Mesenchymal stem cell (in vitro differentiated cells and primary cell): ENCODE data around the gene ZFAND6.

Source experiments
- DNase-seq: peaks from one replicate; pipeline ENCODE4 v3.0.0-alpha.2; 2013
- H2AFZ ChIP-seq: one replicate; pipeline ENCODE4 v1.6.1; 2013; ENCODE audit warnings: low read depth, mild to moderate bottlenecking, control low read depth, inconsistent platforms, low read length, moderate library complexity
- H2AK5ac ChIP-seq: 2 replicates; pipeline ENCODE4 v1.6.1; 2013; ENCODE audit warnings: low read length, moderate library complexity, mild to moderate bottlenecking, inconsistent platforms; ENCODE audit not compliant: severe bottlenecking
- H2BK120ac ChIP-seq: one replicate; pipeline ENCODE4 v1.6.1; 2013; ENCODE audit warnings: low read depth, mild to moderate bottlenecking, inconsistent platforms, low read length, moderate library complexity
- H2BK12ac ChIP-seq, 2 experiments: one replicate each; pipeline ENCODE4 v1.6.1; 2013; ENCODE audit warnings: inconsistent platforms in 2 of 2, low read length in 2 of 2, mild to moderate bottlenecking in 2 of 2, moderate library complexity in 2 of 2, control low read depth in 1 of 2
- H2BK15ac ChIP-seq: one replicate; pipeline ENCODE4 v1.6.1; 2013; ENCODE audit warnings: mild to moderate bottlenecking, low read depth, inconsistent platforms; ENCODE audit not compliant: poor library complexity, severe bottlenecking
- H2BK5ac ChIP-seq: 2 replicates; pipeline ENCODE4 v1.6.1; 2013; ENCODE audit warnings: low read depth, mild to moderate bottlenecking, low read length, control low read depth, inconsistent platforms; ENCODE audit not compliant: poor library complexity, severe bottlenecking
- H3K14ac ChIP-seq, 2 experiments: one replicate each; pipeline ENCODE4 v1.6.1; 2013; ENCODE audit warnings: inconsistent platforms in 2 of 2, low read length in 2 of 2, control low read depth in 1 of 2, mild to moderate bottlenecking in 1 of 2, moderate library complexity in 1 of 2
- H3K18ac ChIP-seq, 2 experiments: one replicate each; pipeline ENCODE4 v1.6.1; 2013; ENCODE audit warnings: inconsistent platforms in 2 of 2, low read length in 2 of 2, control low read depth in 1 of 2, low read depth in 1 of 2, mild to moderate bottlenecking in 1 of 2
- H3K23ac ChIP-seq, 2 experiments: one replicate each; pipeline ENCODE4 v1.6.1; 2013; ENCODE audit warnings: inconsistent platforms in 2 of 2, low read length in 2 of 2, mild to moderate bottlenecking in 2 of 2, moderate library complexity in 2 of 2, control low read depth in 1 of 2
- H3K27ac ChIP-seq: 2 replicates; pipeline ENCODE4 v1.5.1; 2013; ENCODE audit warnings: mild to moderate bottlenecking, moderate library complexity, low read length, control low read depth, inconsistent platforms; ENCODE audit not compliant: poor library complexity, severe bottlenecking
- H3K27me3 ChIP-seq, 2 experiments: 2 replicates each; pipeline versions ENCODE4 v1.6.1 to v1.7.0; 2013; ENCODE audit warnings: low read length in 2 of 2, mild to moderate bottlenecking in 2 of 2, moderate library complexity in 2 of 2, control low read depth in 1 of 2, inconsistent platforms in 1 of 2; ENCODE audit not compliant: control insufficient read depth in 1 of 2, insufficient read depth in 1 of 2
- H3K36me3 ChIP-seq, 2 experiments: 2 replicates each; pipeline versions ENCODE4 v1.6.1 to v1.7.0; 2013; ENCODE audit warnings: low read length in 2 of 2, control low read depth in 1 of 2, inconsistent platforms in 1 of 2, low read depth in 1 of 2, mild to moderate bottlenecking in 1 of 2; ENCODE audit not compliant: insufficient read depth in 2 of 2, control insufficient read depth in 1 of 2
- H3K4ac ChIP-seq, 2 experiments: one replicate each; pipeline ENCODE4 v1.6.1; 2013; ENCODE audit warnings: inconsistent platforms in 2 of 2, low read length in 2 of 2, mild to moderate bottlenecking in 2 of 2, moderate library complexity in 2 of 2, control low read depth in 1 of 2, low read depth in 1 of 2
- H3K4me1 ChIP-seq: 2 replicates; pipeline ENCODE4 v1.6.1; 2013; ENCODE audit warnings: low read depth, low read length, control low read depth; ENCODE audit not compliant: control insufficient read depth, insufficient read depth
- H3K4me2 ChIP-seq: 2 replicates; pipeline ENCODE4 v1.6.1; 2013; ENCODE audit warnings: low read length, mild to moderate bottlenecking, inconsistent platforms; ENCODE audit not compliant: poor library complexity, severe bottlenecking
- H3K4me3 ChIP-seq, 2 experiments: 2 replicates each; pipeline versions ENCODE4 v1.5.1 to v1.7.0; 2013; ENCODE audit warnings: low read length in 2 of 2, mild to moderate bottlenecking in 2 of 2, control low read depth in 1 of 2, low read depth in 1 of 2; ENCODE audit not compliant: insufficient read depth in 1 of 2
- H3K79me1 ChIP-seq: replicated peaks from 2 replicates; pipeline ENCODE4 v1.6.1; 2013; ENCODE audit warnings: mild to moderate bottlenecking, control low read depth, low read length, inconsistent platforms; ENCODE audit not compliant: poor library complexity, severe bottlenecking
- H3K9ac ChIP-seq: 2 replicates; pipeline ENCODE4 v1.7.0; 2013; ENCODE audit warnings: mild to moderate bottlenecking, low read length, moderate library complexity
- H3K9me3 ChIP-seq: 2 replicates; pipeline ENCODE4 v1.7.0; 2013; ENCODE audit warnings: mild to moderate bottlenecking, low read length; ENCODE audit not compliant: control insufficient read depth
- H4K8ac ChIP-seq: one replicate; pipeline ENCODE4 v1.6.1; 2013; ENCODE audit warnings: inconsistent platforms, mild to moderate bottlenecking, low read length, moderate library complexity
- H4K91ac ChIP-seq: one replicate; pipeline ENCODE4 v1.6.1; 2013; ENCODE audit warnings: mild to moderate bottlenecking, low read length, inconsistent platforms
- WGBS: methylation state at CpG from one replicate; pipeline ENCODE4 v1.1.7; 2013; ENCODE audit warnings: mixed read lengths; 5-methylcytosine and 5-hydroxymethylcytosine counted together

ZFAND6 gene

GRCh38 chr15:80163897-80164296 lies 104.4 kb downstream of the ZFAND6 start:
- H3K4me2 ChIP-seq, result no peak overlapping the region
- H3K4ac ChIP-seq, result no peak overlapping the region
- no peak overlapping the region for H3K18ac ChIP-seq
- no peak overlapping the region for H2AFZ ChIP-seq
- no peak overlapping the region for H4K91ac ChIP-seq
- H3K27ac ChIP-seq, result no peak overlapping the region
- H4K8ac ChIP-seq, result no peak overlapping the region
- peaks cover 15% of the 10 kb centered on the region for H3K4me1 ChIP-seq
- no peak overlapping the region for H3K9ac ChIP-seq
- H3K79me1 ChIP-seq, result peaks cover 2% of the 10 kb centered on the region
- no peak overlapping the region for H2BK120ac ChIP-seq
- 100% methylated on average over 1 of the region's 1 CpG for WGBS
- H3K27me3 ChIP-seq, result no peaks in the 10 kb centered on the region
- no peak overlapping the region for H3K23ac ChIP-seq
- H2BK5ac ChIP-seq, result no peak overlapping the region
- H3K36me3 ChIP-seq, result peaks cover 40 to 55% of the 10 kb centered on the region in 2 experiments
- no peak for DNase-seq
- no peaks in the 10 kb centered on the region for H3K9me3 ChIP-seq
- no peak overlapping the region for H3K4me3 ChIP-seq
- no peak overlapping the region for H2AK5ac ChIP-seq
- H2BK12ac ChIP-seq, result no peak overlapping the region
- H3K14ac ChIP-seq, result no peak overlapping the region
- no peak overlapping the region for H2BK15ac ChIP-seq

- Histone ChIP-seq H3K23ac (no peak overlapping the region), H3K79me1 (peaks cover 3% of the 10 kb centered on the region), H3K4me3 (no peak overlapping the region), H3K9me3 (no peaks in the 10 kb centered on the region), H2BK120ac (no peak overlapping the region), H3K36me3 (peaks cover 37 to 57% of the 10 kb centered on the region in 2 experiments), H3K4ac (no peak overlapping the region), H3K4me2 (no peak overlapping the region), H2BK5ac (no peak overlapping the region), H3K4me1 (peaks cover 2% of the 10 kb centered on the region), H2BK15ac (no peak overlapping the region), H2AFZ (no peak overlapping the region), H3K18ac (no peak overlapping the region), H4K91ac (no peak overlapping the region), H3K9ac (no peak overlapping the region), H2AK5ac (no peak overlapping the region), H3K14ac (no peak overlapping the region), H2BK12ac (no peak overlapping the region), H4K8ac (no peak overlapping the region), H3K27me3 (no peaks in the 10 kb centered on the region), H3K27ac (no peak overlapping the region)
- no peak for DNase-seq
- 95% methylated on average over 8 of the region's 8 CpGs for WGBS
These were observed 108.5 kb downstream of the ZFAND6 start for GRCh38 chr15:80167936-80168335.

GRCh38 chr15:80168421-80168820 lies 108.9 kb downstream of the ZFAND6 start:
- H2AK5ac ChIP-seq, result no peak overlapping the region

GRCh38 chr15:80169768-80170357 lies 110.4 kb downstream of the ZFAND6 start:
- Histone ChIP-seq H2AFZ (no peak overlapping the region), H2BK5ac (no peak overlapping the region), H3K9me3 (no peaks in the 10 kb centered on the region), H4K8ac (no peak overlapping the region), H3K27ac (no peak overlapping the region), H3K36me3 (peaks cover 38 to 48% of the 10 kb centered on the region in 2 experiments), H3K9ac (no peak overlapping the region), H2BK120ac (no peak overlapping the region), H2AK5ac (no peak overlapping the region), H3K4ac (no peak overlapping the region), H3K4me1 (peaks cover 6% of the 10 kb centered on the region), H2BK12ac (no peak overlapping the region), H3K79me1 (peaks cover 3% of the 10 kb centered on the region), H2BK15ac (no peak overlapping the region), H3K27me3 (no peaks in the 10 kb centered on the region), H4K91ac (no peak overlapping the region), H3K14ac (no peak overlapping the region), H3K18ac (no peak overlapping the region), H3K4me2 (no peak overlapping the region), H3K4me3 (no peak overlapping the region), H3K23ac (no peak overlapping the region)
- DNase-seq, result no peak
- 98% methylated on average over 8 of the region's 12 CpGs for WGBS

More at GRCh38 chr15:80168421-80168820, 108.9 kb downstream of the ZFAND6 start:
- Histone ChIP-seq H2AFZ (no peak overlapping the region), H3K27ac (no peak overlapping the region), H3K9ac (no peak overlapping the region), H2BK12ac (peak overlapping the region in 1 of 2 experiments; percentile 18), H4K91ac (no peak overlapping the region), H4K8ac (no peak overlapping the region), H2BK15ac (no peak overlapping the region), H3K9me3 (no peaks in the 10 kb centered on the region), H3K4me1 (peaks cover 3% of the 10 kb centered on the region), H3K27me3 (no peaks in the 10 kb centered on the region), H2BK5ac (no peak overlapping the region), H3K18ac (no peak overlapping the region), H3K36me3 (peaks cover 36 to 52% of the 10 kb centered on the region in 2 experiments), H3K23ac (no peak overlapping the region), H3K4ac (no peak overlapping the region), H2BK120ac (no peak overlapping the region), H3K4me3 (no peak overlapping the region), H3K4me2 (no peak overlapping the region), H3K79me1 (peaks cover 3% of the 10 kb centered on the region), H3K14ac (no peak overlapping the region)
- no peak for DNase-seq
- WGBS, result 100% methylated on average over 3 of the region's 5 CpGs
